HG03432 (cell line): ENCODE data around the gene REEP6.

Experiments used
- ATAC-seq: cut with Tn5 transposase; IDR thresholded peaks from one replicate; pipeline ENCODE4 v1.9.1; 2021; ENCODE audit warnings: mild to moderate bottlenecking, moderate library complexity; ENCODE audit not compliant: unreplicated experiment

Gene REEP6

GRCh38 chr19:1540365-1540925 lies 49.5 kb downstream of the REEP6 start:
- ATAC-seq, result no peak
